Measurements from ENCODE around the gene CYP46A1.
"Not testable (repeated sequence)": the region's sequence is repeated elsewhere in the genome, so short reads cannot be mapped to it uniquely, and the experiment has no call there.

CYP46A1 gene

GRCh38 chr14:99649643-99650042 lies 34.5 kb upstream of the CYP46A1 start:
- Mint-ChIP-seq H3K4me1 (ENCODE audit: low read depth) (no peaks in the 10 kb centered on the region), H3K4me3 (no peak overlapping the region), H3K9me3 (no peaks in the 10 kb centered on the region), H3K27ac (no peak overlapping the region), H3K27me3 (ENCODE audit: low read depth) (peaks cover 13% of the 10 kb centered on the region), H3K36me3 (ENCODE audit: low read depth) (no peaks in the 10 kb centered on the region)
- no peak for DNase-seq (ENCODE audit: low spot score)

GRCh38 chr14:99650189-99650588 lies 33.9 kb upstream of the CYP46A1 start:
- Mint-ChIP-seq H3K36me3 (ENCODE audit: low read depth) (no peaks in the 10 kb centered on the region), H3K27ac (no peak overlapping the region), H3K9me3 (no peaks in the 10 kb centered on the region), H3K27me3 (ENCODE audit: low read depth) (peaks cover 13% of the 10 kb centered on the region), H3K4me3 (no peak overlapping the region), H3K4me1 (ENCODE audit: low read depth) (no peaks in the 10 kb centered on the region)
- DNase-seq (ENCODE audit: low spot score), result no peak

- no peak for DNase-seq (ENCODE audit: low spot score)
- H3K36me3 Mint-ChIP-seq (ENCODE audit: low read depth), result no peaks in the 10 kb centered on the region
- H3K27ac Mint-ChIP-seq, result no peak overlapping the region
- peaks cover 5% of the 10 kb centered on the region for H3K27me3 Mint-ChIP-seq (ENCODE audit: low read depth)
- H3K9me3 Mint-ChIP-seq, result no peaks in the 10 kb centered on the region
- no peak overlapping the region for H3K4me3 Mint-ChIP-seq
- no peaks in the 10 kb centered on the region for H3K4me1 Mint-ChIP-seq (ENCODE audit: low read depth)
These were observed 31.9 kb upstream of the CYP46A1 start for GRCh38 chr14:99651953-99652746.

- Mint-ChIP-seq H3K36me3 (ENCODE audit: low read depth) (no peaks in the 10 kb centered on the region), H3K4me3 (no peak overlapping the region), H3K4me1 (ENCODE audit: low read depth) (no peaks in the 10 kb centered on the region), H3K9me3 (no peaks in the 10 kb centered on the region), H3K27ac (no peak overlapping the region), H3K27me3 (ENCODE audit: low read depth) (peaks cover 21% of the 10 kb centered on the region)
- DNase-seq (ENCODE audit: low spot score), result no peak
These were observed 29.7 kb upstream of the CYP46A1 start for GRCh38 chr14:99654235-99654985.

- Mint-ChIP-seq H3K4me3 (no peak overlapping the region), H3K9me3 (no peaks in the 10 kb centered on the region), H3K4me1 (ENCODE audit: low read depth) (no peaks in the 10 kb centered on the region), H3K27ac (no peak overlapping the region), H3K36me3 (ENCODE audit: low read depth) (no peaks in the 10 kb centered on the region), H3K27me3 (ENCODE audit: low read depth) (peaks cover 28% of the 10 kb centered on the region)
- DNase-seq (ENCODE audit: low spot score), result no peak
These were observed 28.6 kb upstream of the CYP46A1 start for GRCh38 chr14:99655521-99655920.

- Mint-ChIP-seq H3K27me3 (ENCODE audit: low read depth) (peaks cover 34% of the 10 kb centered on the region), H3K9me3 (no peaks in the 10 kb centered on the region), H3K36me3 (ENCODE audit: low read depth) (no peaks in the 10 kb centered on the region), H3K4me1 (ENCODE audit: low read depth) (no peaks in the 10 kb centered on the region), H3K4me3 (no peak overlapping the region), H3K27ac (no peak overlapping the region)
- DNase-seq (ENCODE audit: low spot score), result no peak
These were observed 27.9 kb upstream of the CYP46A1 start for GRCh38 chr14:99656171-99656570.

GRCh38 chr14:99657645-99658155 lies 26.4 kb upstream of the CYP46A1 start:
- no peaks in the 10 kb centered on the region for H3K36me3 Mint-ChIP-seq (ENCODE audit: low read depth)
- no peak overlapping the region for H3K27ac Mint-ChIP-seq
- H3K4me3 Mint-ChIP-seq, result no peak overlapping the region
- DNase-seq (ENCODE audit: low spot score), result no peak
- no peaks in the 10 kb centered on the region for H3K4me1 Mint-ChIP-seq (ENCODE audit: low read depth)
- H3K9me3 Mint-ChIP-seq, result no peaks in the 10 kb centered on the region
- peaks cover 42% of the 10 kb centered on the region for H3K27me3 Mint-ChIP-seq (ENCODE audit: low read depth)

- H3K27ac Mint-ChIP-seq, result no peak overlapping the region
These were observed 25.8 kb upstream of the CYP46A1 start for GRCh38 chr14:99658218-99658845.

GRCh38 chr14:99659333-99659741 lies 24.8 kb upstream of the CYP46A1 start:
- Mint-ChIP-seq H3K4me1 (ENCODE audit: low read depth) (no peaks in the 10 kb centered on the region), H3K27me3 (ENCODE audit: low read depth) (peaks cover 42% of the 10 kb centered on the region)

More at GRCh38 chr14:99658218-99658845, 25.8 kb upstream of the CYP46A1 start:
- no peak for DNase-seq (ENCODE audit: low spot score)
- Mint-ChIP-seq H3K4me3 (no peak overlapping the region), H3K27me3 (ENCODE audit: low read depth) (peaks cover 42% of the 10 kb centered on the region), H3K4me1 (ENCODE audit: low read depth) (no peaks in the 10 kb centered on the region), H3K9me3 (no peaks in the 10 kb centered on the region), H3K36me3 (ENCODE audit: low read depth) (no peaks in the 10 kb centered on the region)

GRCh38 chr14:99660006-99660566 lies 24.0 kb upstream of the CYP46A1 start:
- no peak for DNase-seq (ENCODE audit: low spot score)
- Mint-ChIP-seq H3K4me3 (no peak overlapping the region), H3K36me3 (ENCODE audit: low read depth) (no peaks in the 10 kb centered on the region), H3K27me3 (ENCODE audit: low read depth) (peaks cover 39% of the 10 kb centered on the region), H3K9me3 (no peaks in the 10 kb centered on the region), H3K27ac (no peak overlapping the region), H3K4me1 (ENCODE audit: low read depth) (no peaks in the 10 kb centered on the region)

More at GRCh38 chr14:99659333-99659741, 24.8 kb upstream of the CYP46A1 start:
- Mint-ChIP-seq H3K27ac (no peak overlapping the region), H3K9me3 (no peaks in the 10 kb centered on the region), H3K4me3 (no peak overlapping the region), H3K36me3 (ENCODE audit: low read depth) (no peaks in the 10 kb centered on the region)
- no peak for DNase-seq (ENCODE audit: low spot score)

- no peaks in the 10 kb centered on the region for H3K4me1 Mint-ChIP-seq (ENCODE audit: low read depth)
- no peak overlapping the region for H3K4me3 Mint-ChIP-seq
- no peaks in the 10 kb centered on the region for H3K36me3 Mint-ChIP-seq (ENCODE audit: low read depth)
- peaks cover 39% of the 10 kb centered on the region for H3K27me3 Mint-ChIP-seq (ENCODE audit: low read depth)
- no peak overlapping the region for H3K27ac Mint-ChIP-seq
- H3K9me3 Mint-ChIP-seq, result no peaks in the 10 kb centered on the region
- DNase-seq (ENCODE audit: low spot score), result no peak
These were observed 23.3 kb upstream of the CYP46A1 start for GRCh38 chr14:99660794-99661193.

- not testable (repeated sequence) for H3K36me3 Mint-ChIP-seq (ENCODE audit: low read depth); DNase-seq (ENCODE audit: low spot score); H3K4me3 Mint-ChIP-seq; H3K9me3 Mint-ChIP-seq; H3K27ac Mint-ChIP-seq; H3K4me1 Mint-ChIP-seq (ENCODE audit: low read depth)
- H3K27me3 Mint-ChIP-seq (ENCODE audit: low read depth), result peaks cover 36% of the 10 kb centered on the region
These were observed 22.9 kb upstream of the CYP46A1 start for GRCh38 chr14:99661206-99661605.

- peaks cover 32% of the 10 kb centered on the region for H3K27me3 Mint-ChIP-seq (ENCODE audit: low read depth)
- H3K27ac Mint-ChIP-seq, result no peak overlapping the region
- H3K4me3 Mint-ChIP-seq, result no peak overlapping the region
- H3K36me3 Mint-ChIP-seq (ENCODE audit: low read depth), result no peaks in the 10 kb centered on the region
- no peaks in the 10 kb centered on the region for H3K9me3 Mint-ChIP-seq
- DNase-seq (ENCODE audit: low spot score), result no peak
- H3K4me1 Mint-ChIP-seq (ENCODE audit: low read depth), result no peaks in the 10 kb centered on the region
These were observed 21.3 kb upstream of the CYP46A1 start for GRCh38 chr14:99662846-99663245.
